Heart left ventricle (tissue), 16 donors: ENCODE results near the gene PLBD1. TPM values are rescaled to one million over a fixed set of nuclear protein-coding genes. Genes with fewer than 3 reads are reported as not detected.

Source experiments
- ATAC-seq, 4 donors: fragments of 200-7000 bp; cut with Tn5 transposase; one replicate each; pipeline ENCODE4 v1.9.1; 2020 to 2022; ENCODE audit warnings: moderate library complexity in 4 of 4, mild to moderate bottlenecking in 3 of 4, moderate number of reproducible peaks in 1 of 4
- DNase-seq, 5 donors: peaks; one replicate each; pipeline ENCODE4 v3.0.0-alpha.2; 2020
- H3K27ac ChIP-seq, 12 donors: fragments of 200-600 bp; sonication (generic) in 4 of 12; one replicate each; pipeline versions ENCODE4 v1.5.0 to v1.8.0; 2016 to 2022; ENCODE audit warnings: mild to moderate bottlenecking in 2 of 12
- H3K27me3 ChIP-seq, 9 donors: fragments of 200-600 bp; sonication (generic) in 2 of 9; one replicate each; pipeline versions ENCODE4 v1.5.1 to v1.8.0; 2016 to 2022; ENCODE audit warnings: mild to moderate bottlenecking in 3 of 9
- H3K36me3 ChIP-seq, 9 donors: fragments of 200-600 bp; sonication (generic) in 2 of 9; one replicate each; pipeline versions ENCODE4 v1.5.0 to v1.8.0; 2018 to 2022; ENCODE audit warnings: mild to moderate bottlenecking in 2 of 9
- H3K4me1 ChIP-seq, 12 donors: fragments of 200-600 bp; sonication (generic) in 4 of 12; one replicate each; pipeline versions ENCODE4 v1.5.0 to v1.8.0; 2016 to 2022; ENCODE audit warnings: mild to moderate bottlenecking in 3 of 12
- H3K4me3 ChIP-seq, 12 donors: fragments of 200-600 bp; sonication (generic) in 4 of 12; one replicate each; pipeline versions ENCODE4 v1.5.0 to v1.8.0; 2017 to 2022; ENCODE audit warnings: mild to moderate bottlenecking in 9 of 12, moderate library complexity in 4 of 12
- H3K9me3 ChIP-seq, 12 donors: fragments of 200-600 bp; sonication (generic) in 4 of 12; one replicate each; pipeline versions ENCODE4 v1.5.0 to v1.8.0; 2016 to 2022; ENCODE audit warnings: mild to moderate bottlenecking in 1 of 12
- POLR2A ChIP-seq, 2 donors: fragments of 450-650 bp; IDR thresholded peaks; one replicate each; pipeline ENCODE4 v1.6.1; 2017; ENCODE audit warnings: antibody characterized with exemption in 2 of 2, mild to moderate bottlenecking in 2 of 2, moderate library complexity in 2 of 2
- WGBS, 4 donors: extraction: QIAGEN DNeasy Blood & Tissue Kit in 2 of 4; methylation state at CpG; one replicate each; pipeline versions ENCODE4 v1.1.5 to v1.1.7; 2013 to 2018; 5-methylcytosine and 5-hydroxymethylcytosine counted together
- intact Hi-C, 10 donors: fragments of 100-400 bp; cut with DNase I; formaldehyde crosslinking; loops; one replicate each; pipeline versions ENCODE4 v1.11.1 to v1.14.2; 2022
- polyA plus RNA-seq, 2 donors: library from polyadenylated mRNA; stranded (reverse); fragments of 200-250 nt; gene quantifications; one replicate each; pipeline ENCODE4 v1.2.3, GENCODE V29; 2013
- total RNA-seq, 9 donors: library from RNA; depleted of rRNA in 2 of 9; stranded (reverse); fragments of >200 nt in 2 of 9; fragmentation: NEBNext Ultra II Directional in 3 of 9; extraction: Animal tissue kit (Norgen Biotek cat#: 25700) in 3 of 9; gene quantifications; one replicate each; pipeline versions ENCODE4 v1.1.0 to v1.2.4, GENCODE V29; 2016 to 2023
- TF ChIP-seq, protein P1 (sequence below), 12 donors: fragments of 200-600 bp; sonication (generic) in 4 of 12; IDR thresholded peaks; one replicate each; pipeline versions ENCODE4 v1.5.0 to v1.8.0; 2018 to 2022; ENCODE audit warnings: antibody characterized with exemption in 12 of 12, mild to moderate bottlenecking in 5 of 12
- donor health status: ischemic (EF 13 %, LVEDD 7.1; RV severe dilation, severe dysfunction).
- donor health status: healthy with polysubstance abuse.
- donor health status: DM: no; HTN: yes; CAD: no.
- donor health status: DM: no; HTN: no; CAD: no.
- donor health status: ischemic (EF 25% LVEDD 6.9; RV normal size, moderate dysfunction).
- donor health status: ischemic (EF 25% LVEDD 5.7; RV mildly dilated, moderate dysfunction).
- donor health status: healthy.
- donor health status: DM: yes; HTN: yes; CAD: no.
- donor health status: ischemic (EF 35%, LVEDD 5.7; RV mildly dilated, moderate dysfunction).
- donor health status: nonischemic (EF 11% LVEDD 7.7; RV severe dilation, severe dysfunction).
- donor health status: DM: yes; HTN: yes; CAD: no.
- donor health status: PGD.
- donor health status: ischemic (EF 29% LVEDD 5.4; RV normal size, mild dysfunction).
- donor health status: nonischemic (EF 23%, LVEDD 6.1; RV moderate dilation, normal function).

Gene PLBD1
- total and polyA plus RNA-seq, 11 donors = 6.0 to 49.1 (median 25.0) TPM

DNA sequence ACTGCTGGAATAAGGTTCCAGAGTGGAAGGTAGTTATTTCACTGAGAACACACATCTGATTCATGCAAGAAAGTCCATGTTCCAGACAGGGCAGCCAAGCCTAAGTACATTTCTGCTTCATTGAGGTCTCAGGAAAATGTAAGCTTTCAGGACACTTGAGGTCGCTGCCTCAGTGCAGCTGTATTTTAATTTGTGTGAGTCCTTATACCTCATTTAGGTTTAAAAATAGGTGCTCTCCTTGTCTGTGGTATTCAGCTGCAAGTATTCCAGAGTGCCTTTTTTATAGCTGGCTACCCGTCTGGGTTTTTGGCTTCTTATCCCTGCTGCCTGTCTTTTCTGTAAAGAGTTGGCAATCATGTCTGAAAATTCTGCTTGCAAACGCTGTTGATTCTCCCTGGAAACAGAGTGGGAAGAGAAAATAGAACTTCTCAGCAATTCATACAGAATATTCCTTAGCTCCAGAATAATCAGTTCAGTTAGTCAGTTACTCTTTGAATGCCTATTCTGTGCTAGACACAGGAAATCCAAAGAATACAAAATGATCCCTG lies 45.3 kb upstream of the PLBD1 start:
- intact Hi-C loops = loop anchor here in 6 of 10 donors (5.0 to 10.0 kb wide), 5 partner anchors 41 to 378 kb away; partner anchors contain the start of gene PLBD1 (in 1 of the 6)
- Histone ChIP-seq H3K36me3 (no peaks in the 10 kb centered on the region), H3K4me3 (no peak overlapping the region), H3K27me3 (no peaks in the 10 kb centered on the region), H3K9me3 (peaks cover 0 to 32% (median 12%) of the 10 kb centered on the region in 12 donors), H3K4me1 (peaks cover 0 to 29% (median 18%) of the 10 kb centered on the region in 12 donors), H3K27ac (peak overlapping the region in 10 of 12 donors; percentile 1 to 78 (median 48))
- WGBS, 4 donors = 25 to 44% (median 34%) methylated on average over 3 of the region's 3 CpGs
- peak; percentile 42 to 85 (median 73) for ATAC-seq
- no peak for TF ChIP-seq POLR2A (IDR thresholded peaks at IDR 0.05)
- DNase-seq = no peak

DNA sequence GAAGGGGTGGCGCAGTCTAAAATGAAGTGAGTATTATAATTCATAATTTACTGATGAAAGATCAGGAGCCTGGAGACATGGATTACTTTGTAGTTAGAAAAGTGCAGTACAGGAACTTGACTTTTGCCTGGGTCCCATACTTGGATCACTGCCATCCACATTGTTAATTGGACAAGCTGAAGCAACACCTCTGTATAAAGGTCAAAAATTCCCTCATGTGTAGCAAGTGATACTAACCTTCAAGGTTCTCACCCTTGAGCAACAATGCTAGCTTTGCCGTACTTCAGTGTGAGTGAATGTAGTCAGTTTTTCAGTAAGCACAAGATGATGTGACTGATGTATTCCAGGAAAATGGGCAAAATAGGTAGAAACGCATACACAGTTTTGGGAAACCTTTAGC lies 44.6 kb upstream of the PLBD1 start:
- 79 to 85% (median 83%) methylated on average over 3 of the region's 3 CpGs for WGBS, 4 donors
- peaks cover 0 to 39% (median 19%) of the 10 kb centered on the region in 12 donors for H3K9me3 ChIP-seq
- no peaks in the 10 kb centered on the region for H3K27me3 ChIP-seq
- TF ChIP-seq, protein P1, sequence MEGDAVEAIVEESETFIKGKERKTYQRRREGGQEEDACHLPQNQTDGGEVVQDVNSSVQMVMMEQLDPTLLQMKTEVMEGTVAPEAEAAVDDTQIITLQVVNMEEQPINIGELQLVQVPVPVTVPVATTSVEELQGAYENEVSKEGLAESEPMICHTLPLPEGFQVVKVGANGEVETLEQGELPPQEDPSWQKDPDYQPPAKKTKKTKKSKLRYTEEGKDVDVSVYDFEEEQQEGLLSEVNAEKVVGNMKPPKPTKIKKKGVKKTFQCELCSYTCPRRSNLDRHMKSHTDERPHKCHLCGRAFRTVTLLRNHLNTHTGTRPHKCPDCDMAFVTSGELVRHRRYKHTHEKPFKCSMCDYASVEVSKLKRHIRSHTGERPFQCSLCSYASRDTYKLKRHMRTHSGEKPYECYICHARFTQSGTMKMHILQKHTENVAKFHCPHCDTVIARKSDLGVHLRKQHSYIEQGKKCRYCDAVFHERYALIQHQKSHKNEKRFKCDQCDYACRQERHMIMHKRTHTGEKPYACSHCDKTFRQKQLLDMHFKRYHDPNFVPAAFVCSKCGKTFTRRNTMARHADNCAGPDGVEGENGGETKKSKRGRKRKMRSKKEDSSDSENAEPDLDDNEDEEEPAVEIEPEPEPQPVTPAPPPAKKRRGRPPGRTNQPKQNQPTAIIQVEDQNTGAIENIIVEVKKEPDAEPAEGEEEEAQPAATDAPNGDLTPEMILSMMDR (IDR thresholded peaks at IDR 0.05) = no peak
- no peak for TF ChIP-seq POLR2A (IDR thresholded peaks at IDR 0.05)
- H3K4me3 ChIP-seq = no peak overlapping the region
- H3K36me3 ChIP-seq = no peaks in the 10 kb centered on the region
- peak in 2 of 4 donors; percentile 62 to 85 for ATAC-seq
- H3K27ac ChIP-seq = peak overlapping the region in 7 of 12 donors; percentile 13 to 58 (median 41)
- H3K4me1 ChIP-seq = peaks cover 0 to 29% (median 18%) of the 10 kb centered on the region in 12 donors
- no peak for DNase-seq
- intact Hi-C loops = loop anchor here in 6 of 10 donors (5.0 to 10.0 kb wide), 5 partner anchors 40 to 377 kb away; partner anchors contain the start of gene PLBD1 (in 1 of the 6)

DNA sequence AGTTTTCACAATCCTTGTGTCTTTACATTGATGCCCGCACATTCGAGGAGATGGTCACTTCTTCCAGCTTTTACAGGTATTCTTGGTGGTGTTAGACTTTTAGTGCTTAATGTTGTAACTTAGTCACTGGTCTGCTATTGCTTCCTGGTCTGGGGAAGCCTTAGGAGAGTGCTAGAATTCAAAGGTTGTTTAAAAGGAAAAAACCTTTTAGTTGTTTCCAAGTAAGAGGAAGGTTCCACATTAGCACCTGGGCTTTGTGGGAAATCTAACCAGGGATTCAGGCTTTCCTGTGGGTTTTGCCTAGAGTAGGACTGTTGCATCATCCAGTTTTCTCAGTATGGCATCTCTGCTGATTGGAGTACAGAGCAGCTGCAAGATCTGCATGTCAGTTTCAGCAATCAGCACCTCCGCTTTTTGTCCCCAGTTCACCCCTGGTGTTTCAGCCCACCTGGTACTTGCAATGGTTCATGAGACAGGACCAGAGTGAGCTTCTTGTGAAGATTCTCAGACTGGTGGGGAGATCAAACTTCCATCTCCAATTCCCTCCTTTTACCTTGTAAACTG lies 44.0 kb upstream of the PLBD1 start:
- peaks cover 0 to 29% (median 18%) of the 10 kb centered on the region in 12 donors for H3K4me1 ChIP-seq
- H3K27me3 ChIP-seq = no peaks in the 10 kb centered on the region
- TF ChIP-seq, protein P1 (IDR thresholded peaks at IDR 0.05) = no peak
- TF ChIP-seq POLR2A (IDR thresholded peaks at IDR 0.05) = no peak
- WGBS, 4 donors = 84 to 91% (median 87%) methylated on average over 3 of the region's 3 CpGs
- DNase-seq (no peak), ATAC-seq (peak in 2 of 4 donors; percentile 60 to 63)
- intact Hi-C loops = loop anchor here in 6 of 10 donors (5.0 to 10.0 kb wide), 5 partner anchors 39 to 377 kb away; partner anchors contain the start of gene PLBD1 (in 1 of the 6)
- H3K36me3 ChIP-seq = no peaks in the 10 kb centered on the region
- H3K27ac ChIP-seq = peak overlapping the region in 4 of 12 donors; percentile 13 to 58 (median 26)
- no peak overlapping the region for H3K4me3 ChIP-seq
- H3K9me3 ChIP-seq = peaks cover 0 to 44% (median 21%) of the 10 kb centered on the region in 12 donors

DNA sequence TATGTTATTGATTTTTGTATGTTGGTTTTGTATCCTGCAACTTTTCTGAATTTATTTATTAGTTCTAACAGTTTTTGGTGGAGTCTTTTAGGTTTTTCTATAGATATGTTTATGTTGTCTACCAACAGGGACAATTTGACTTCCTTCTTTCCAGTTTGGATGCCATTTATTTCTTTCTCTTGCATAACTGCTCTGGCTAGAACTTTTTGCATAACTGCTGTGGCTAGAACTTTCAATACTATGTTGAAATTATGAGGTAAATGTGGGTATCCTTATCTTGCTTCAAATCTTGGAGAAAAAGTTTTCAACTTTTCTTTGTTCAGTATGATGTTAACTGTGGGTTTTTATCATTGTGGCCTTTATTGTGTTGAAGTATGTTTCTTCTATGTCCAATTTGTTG lies 39.9 kb upstream of the PLBD1 start:
- TF ChIP-seq, protein P1 (IDR thresholded peaks at IDR 0.05) = no peak
- TF ChIP-seq POLR2A (IDR thresholded peaks at IDR 0.05) = no peak

More for the DNA sequence above, 39.9 kb upstream of the PLBD1 start:
- Histone ChIP-seq H3K36me3 (no peaks in the 10 kb centered on the region), H3K27me3 (no peaks in the 10 kb centered on the region), H3K27ac (no peak overlapping the region), H3K9me3 (peaks cover 0 to 85% (median 47%) of the 10 kb centered on the region in 12 donors), H3K4me3 (no peak overlapping the region), H3K4me1 (peaks cover 0 to 11% (median 0%) of the 10 kb centered on the region in 12 donors)
- ATAC-seq (no peak), DNase-seq (no peak)
- intact Hi-C loops = no loop called here
